LNCAP (cell line): ENCODE results near the gene ACTMAP.

Experiments used
- CTCF ChIP-seq: fragments of 450-650 bp; IDR thresholded peaks from 2 replicates; pipeline ENCODE4 v1.5.1; 2017; ENCODE audit warnings: mild to moderate bottlenecking

The ACTMAP gene

GRCh38 chr19:40750058-40750873 lies at the start of gene ACTMAP:
Gene ACTMAP, minus strand, starts transcription at chr19:40750477. Its CDS starts 674 bp downstream, at chr19:40749803.
- TF ChIP-seq CTCF, result no peak

- no peak for TF ChIP-seq CTCF
Observed at GRCh38 chr19:40799558-40800338, 49.5 kb upstream of the ACTMAP start.

- TF ChIP-seq CTCF, result no peak
Observed at GRCh38 chr19:40798683-40799557, 48.6 kb upstream of the ACTMAP start, which contains the start of gene EGLN2. Gene EGLN2, plus strand, starts transcription at chr19:40799191. Its CDS starts 1,382 bp downstream, at chr19:40800573.

- TF ChIP-seq CTCF, result 0 out of 2 replicates have a peak, but pooled peaks have one; percentile 21
Observed at GRCh38 chr19:40797963-40798682, 47.8 kb upstream of the ACTMAP start.

GRCh38 chr19:40797166-40797962 lies 47.1 kb upstream of the ACTMAP start:
- no peak for TF ChIP-seq CTCF

GRCh38 chr19:40791996-40792395 lies 41.7 kb upstream of the ACTMAP start:
- TF ChIP-seq CTCF, result no peak
